ENCODE data around the gene ADGRV1.

- no peak for TF ChIP-seq POLR2AphosphoS5 (IDR thresholded peaks at IDR 0.05; ENCODE audit: borderline replicate concordance, low read depth, low read length)
- TF ChIP-seq EZH2 (IDR thresholded peaks at IDR 0.05), result no peak
- TF ChIP-seq FOXP2 (optimal IDR thresholded peaks at IDR 0.05; ENCODE audit: control extremely low read depth, extremely low read length, insufficient read depth), result no peak
Observed at GRCh38 chr5:91212714-91213092, 654.1 kb downstream of the ADGRV1 start.

Data from SK-N-MC (cell line).